Vagina (tissue), 2 donors: ENCODE results near the gene ZBTB7C.

Experiments
- POLR2A ChIP-seq, 2 donors: fragments of 450-650 bp; IDR thresholded peaks; one replicate each; pipeline ENCODE4 v1.6.1; 2017; ENCODE audit warnings: antibody characterized with exemption in 2 of 2, mild to moderate bottlenecking in 2 of 2, moderate library complexity in 2 of 2
- TF ChIP-seq, protein P1 (sequence below), 3 experiments: fragments of 450-650 bp in 2 of 3; fragments of 200-600 bp in 1 of 3; sonication (generic) in 1 of 3; IDR thresholded peaks; one replicate each; pipeline ENCODE4 v1.5.1; 2017 to 2019; ENCODE audit warnings: antibody characterized with exemption in 3 of 3, mild to moderate bottlenecking in 2 of 3, moderate library complexity in 2 of 3

GRCh38 chr18:48254077-48254602 lies 155.0 kb downstream of the ZBTB7C start:
- TF ChIP-seq, protein P1, sequence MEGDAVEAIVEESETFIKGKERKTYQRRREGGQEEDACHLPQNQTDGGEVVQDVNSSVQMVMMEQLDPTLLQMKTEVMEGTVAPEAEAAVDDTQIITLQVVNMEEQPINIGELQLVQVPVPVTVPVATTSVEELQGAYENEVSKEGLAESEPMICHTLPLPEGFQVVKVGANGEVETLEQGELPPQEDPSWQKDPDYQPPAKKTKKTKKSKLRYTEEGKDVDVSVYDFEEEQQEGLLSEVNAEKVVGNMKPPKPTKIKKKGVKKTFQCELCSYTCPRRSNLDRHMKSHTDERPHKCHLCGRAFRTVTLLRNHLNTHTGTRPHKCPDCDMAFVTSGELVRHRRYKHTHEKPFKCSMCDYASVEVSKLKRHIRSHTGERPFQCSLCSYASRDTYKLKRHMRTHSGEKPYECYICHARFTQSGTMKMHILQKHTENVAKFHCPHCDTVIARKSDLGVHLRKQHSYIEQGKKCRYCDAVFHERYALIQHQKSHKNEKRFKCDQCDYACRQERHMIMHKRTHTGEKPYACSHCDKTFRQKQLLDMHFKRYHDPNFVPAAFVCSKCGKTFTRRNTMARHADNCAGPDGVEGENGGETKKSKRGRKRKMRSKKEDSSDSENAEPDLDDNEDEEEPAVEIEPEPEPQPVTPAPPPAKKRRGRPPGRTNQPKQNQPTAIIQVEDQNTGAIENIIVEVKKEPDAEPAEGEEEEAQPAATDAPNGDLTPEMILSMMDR (IDR thresholded peaks at IDR 0.05): no peak
- TF ChIP-seq POLR2A (IDR thresholded peaks at IDR 0.05): no peak
